IMR-90 (cell line): Measurements from ENCODE around the gene ZBTB24.

Experiments used
- BHLHE40 ChIP-seq: fragments of 150-350 bp; IDR thresholded peaks from 2 replicates; pipeline ENCODE4 v1.6.1; 2016; ENCODE audit warnings: mild to moderate bottlenecking, low read depth, low read length
- CEBPB ChIP-seq: IDR thresholded peaks from 2 replicates; pipeline ENCODE4 v1.6.1; 2012; ENCODE audit warnings: low read depth, low read length, improper control_type of control experiment
- CTCF ChIP-seq: conservative IDR thresholded peaks from 2 replicates; pipeline ENCODE4 v1.5.1; 2012; ENCODE audit warnings: mild to moderate bottlenecking, low read depth, low read length, improper control_type of control experiment
- FOS ChIP-seq: fragments of 150-350 bp; IDR thresholded peaks from 2 replicates; pipeline ENCODE4 v1.6.1; 2016; ENCODE audit warnings: low read depth, low read length
- MAFK ChIP-seq: IDR thresholded peaks from 2 replicates; pipeline ENCODE4 v1.6.1; 2012; ENCODE audit warnings: low read depth, low read length, improper control_type of control experiment
- MAZ ChIP-seq: IDR thresholded peaks from 2 replicates; pipeline ENCODE4 v1.6.1; 2012; ENCODE audit warnings: low read depth, mild to moderate bottlenecking, low read length, improper control_type of control experiment, moderate library complexity, borderline replicate concordance
- MXI1 ChIP-seq: IDR thresholded peaks from 2 replicates; pipeline ENCODE4 v1.6.1; 2012; ENCODE audit warnings: low read depth, mild to moderate bottlenecking, low read length, moderate library complexity, borderline replicate concordance
- NFE2L2 ChIP-seq: fragments of 150-350 bp; IDR thresholded peaks from 2 replicates; pipeline ENCODE4 v1.6.1; 2016; ENCODE audit warnings: low read depth, mild to moderate bottlenecking, low read length
- POLR2A ChIP-seq: IDR thresholded peaks from 2 replicates; pipeline ENCODE4 v1.6.1; 2012; ENCODE audit warnings: mild to moderate bottlenecking, low read depth, low read length
- RAD21 ChIP-seq: IDR thresholded peaks from 2 replicates; pipeline ENCODE4 v1.6.1; 2012; ENCODE audit warnings: low read length, improper control_type of control experiment
- RCOR1 ChIP-seq: IDR thresholded peaks from 2 replicates; pipeline ENCODE4 v1.6.1; 2012; ENCODE audit warnings: mild to moderate bottlenecking, low read length, improper control_type of control experiment; ENCODE audit not compliant: insufficient replicate concordance
- SMC3 ChIP-seq: fragments of 150-350 bp; IDR thresholded peaks from 2 replicates; pipeline ENCODE4 v1.6.1; 2016; ENCODE audit warnings: low read depth, mild to moderate bottlenecking, antibody characterized with exemption, low read length, moderate library complexity
- USF2 ChIP-seq: fragments of 150-350 bp; IDR thresholded peaks from 2 replicates; pipeline ENCODE4 v1.6.1; 2017; ENCODE audit warnings: mild to moderate bottlenecking, antibody characterized with exemption, low read length, low read depth

- TF ChIP-seq CTCF (no peak), RAD21 (no peak), POLR2A (no peak), MAFK (no peak), MXI1 (no peak), USF2 (no peak), RCOR1 (no peak), FOS (no peak), CEBPB (no peak), MAZ (no peak), BHLHE40 (no peak), SMC3 (no peak), NFE2L2 (no peak)
These were observed 38.1 kb upstream of the ZBTB24 start for GRCh38 chr6:109521080-109521479.
